Endothelial cell of hepatic sinusoid (primary cell): ENCODE measurements around the gene PIM2.
"Not testable (repeated sequence)": the region's sequence is repeated elsewhere in the genome, so short reads cannot be mapped to it uniquely, and the experiment has no call there.

ENCODE experiments used
- in situ Hi-C: cut with HindIII; loops from 2 replicates; pipeline ENCODE4 v1.10.0; 2017; ENCODE audit warnings: low sequenced_read_pairs

PIM2 gene

DNA sequence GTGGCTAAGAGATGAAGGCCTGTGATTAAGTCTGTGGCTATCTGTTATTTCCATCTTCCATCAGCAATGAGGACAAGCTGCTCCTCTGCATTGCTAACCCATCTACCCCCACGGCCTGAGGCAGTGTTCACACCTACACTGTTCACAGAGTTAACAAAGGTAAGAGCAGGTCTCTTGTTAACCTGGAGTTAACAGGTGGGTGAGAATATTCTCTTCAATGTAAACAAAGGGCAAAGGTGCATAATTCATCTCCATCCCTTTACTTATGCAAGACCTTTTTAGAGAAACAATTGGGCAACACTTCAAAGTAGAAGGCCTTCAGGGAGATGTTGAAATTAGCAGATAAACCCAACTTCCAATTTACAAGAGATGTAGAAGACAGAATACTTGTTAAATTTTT is 10.2 kb downstream of the PIM2 start:
- in situ Hi-C loops, result no loop called here

DNA sequence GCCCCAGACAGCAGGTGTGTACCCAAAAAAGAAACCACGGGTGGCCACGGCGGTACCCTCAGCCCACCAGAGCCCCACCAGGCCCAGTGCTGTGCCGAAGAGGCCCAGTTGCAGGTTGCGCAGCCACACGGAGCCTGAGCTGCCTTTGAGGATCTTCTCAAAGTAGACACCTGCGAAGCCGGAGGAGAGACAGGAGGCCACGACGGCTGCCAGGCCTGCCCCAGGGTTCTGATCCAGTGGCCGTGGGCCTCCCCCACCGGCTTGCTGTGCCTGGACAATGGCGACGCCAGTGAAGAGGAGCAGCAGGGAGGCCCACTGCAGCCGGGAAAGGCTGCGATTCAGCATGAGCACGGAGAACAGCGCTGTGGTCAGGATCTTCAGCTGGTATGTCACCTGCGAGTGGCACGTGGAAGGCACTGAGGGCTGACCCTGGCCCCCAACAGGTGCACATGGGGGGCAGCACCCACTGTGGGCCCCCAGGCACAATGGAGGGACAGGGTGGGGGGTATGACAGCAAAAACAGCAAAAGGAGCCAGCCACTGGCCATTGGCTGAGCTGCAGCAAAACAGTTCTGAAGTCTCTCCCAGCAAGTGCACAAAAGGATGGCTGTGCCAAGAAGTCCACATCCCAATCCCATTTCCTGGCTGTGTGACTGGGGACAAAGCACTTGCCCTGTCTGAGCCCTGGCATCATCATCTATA is 13.6 kb downstream of the PIM2 start:
- in situ Hi-C loops, result no loop called here

DNA sequence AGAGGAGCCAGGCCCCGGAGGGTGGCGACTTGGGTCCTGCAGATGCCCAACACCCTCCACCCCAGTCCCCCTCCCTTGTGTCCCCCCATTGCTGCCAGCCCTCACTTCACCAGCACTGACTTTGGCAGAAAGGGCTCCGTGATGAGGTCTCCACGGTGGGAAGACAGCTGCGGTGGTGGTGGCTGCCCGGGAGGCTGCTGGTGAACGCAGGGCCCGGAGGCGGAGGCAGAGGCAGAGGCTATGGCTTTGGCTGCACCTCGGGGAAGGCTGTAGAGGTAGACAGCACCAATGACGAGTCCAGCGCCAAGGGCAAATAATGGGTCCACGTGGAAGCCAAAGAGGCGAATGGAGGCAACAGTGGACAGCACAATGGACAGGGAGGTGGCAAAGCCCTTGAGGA is 14.2 kb downstream of the PIM2 start:
- in situ Hi-C loops, result no loop called here

DNA sequence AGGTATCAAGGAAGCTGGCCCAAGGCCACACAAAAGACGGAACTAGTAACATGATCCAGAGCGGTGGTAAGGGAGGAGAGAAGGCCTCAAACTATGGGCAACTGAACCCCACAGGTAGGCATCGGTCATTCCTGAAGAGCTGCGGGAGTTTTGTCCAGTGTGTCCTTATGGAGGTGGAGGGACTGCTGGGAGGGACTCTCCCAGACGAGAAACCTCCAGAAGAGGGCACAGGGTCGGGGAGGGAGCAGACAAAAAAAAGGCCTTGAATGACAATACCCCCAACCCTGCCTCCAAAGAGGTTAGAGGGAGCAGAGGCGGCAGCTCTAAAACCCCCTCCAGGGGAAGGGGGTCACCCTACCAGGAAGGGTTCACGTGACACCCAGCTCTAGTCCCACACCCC is 14.6 kb downstream of the PIM2 start:
- in situ Hi-C loops, result no loop called here

DNA sequence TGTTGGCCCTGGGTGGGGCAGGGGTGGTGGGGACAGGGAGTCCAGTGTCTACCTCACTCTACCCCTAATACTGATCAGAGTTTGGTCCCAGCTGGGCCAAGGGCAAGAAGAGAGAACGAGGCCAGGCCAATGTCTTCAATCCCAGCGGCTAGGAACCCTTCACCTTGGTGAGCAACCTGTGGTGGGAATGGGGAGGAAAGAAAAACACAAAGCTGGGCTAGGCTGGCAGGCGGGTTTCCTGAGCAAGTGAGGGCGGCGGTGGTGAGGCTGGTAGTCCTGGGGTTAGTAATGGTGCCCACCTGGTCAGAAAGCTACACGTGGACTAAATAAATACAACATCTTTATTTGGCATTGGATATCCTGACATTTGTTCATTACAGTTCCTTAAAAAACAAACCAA is 15.5 kb downstream of the PIM2 start:
- in situ Hi-C loops, result no loop called here

DNA sequence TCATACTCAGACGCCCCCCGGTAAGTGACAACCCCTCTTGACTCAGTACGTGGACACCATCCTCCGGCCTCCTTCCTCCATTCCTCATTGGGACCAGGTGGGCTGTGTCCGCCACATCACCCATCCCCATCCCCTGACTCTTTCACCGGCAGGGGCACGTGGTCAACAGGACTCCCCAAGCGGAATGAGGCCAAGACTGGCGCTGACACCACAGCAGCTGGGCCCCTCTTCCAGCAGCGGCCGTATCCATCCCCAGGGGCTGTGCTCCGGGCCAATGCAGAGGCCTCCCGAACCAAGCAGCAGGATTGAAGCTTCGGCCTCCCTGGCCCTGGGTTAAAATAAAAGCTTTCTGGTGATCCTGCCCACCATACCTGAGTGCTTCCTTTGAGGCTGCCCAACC is 16.0 kb downstream of the PIM2 start:
- in situ Hi-C loops, result no loop called here

DNA sequence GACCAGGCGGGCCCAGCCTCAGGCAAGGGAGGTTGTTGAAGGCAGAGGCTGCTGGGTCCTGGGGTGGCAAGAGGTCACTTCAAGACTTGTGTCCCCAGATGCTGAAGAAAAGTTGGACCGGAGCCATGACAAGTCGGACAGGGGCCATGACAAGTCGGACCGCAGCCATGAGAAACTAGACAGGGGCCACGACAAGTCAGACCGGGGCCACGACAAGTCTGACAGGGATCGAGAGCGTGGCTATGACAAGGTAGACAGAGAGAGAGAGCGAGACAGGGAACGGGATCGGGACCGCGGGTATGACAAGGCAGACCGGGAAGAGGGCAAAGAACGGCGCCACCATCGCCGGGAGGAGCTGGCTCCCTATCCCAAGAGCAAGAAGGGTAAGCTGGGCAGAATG is 16.7 kb downstream of the PIM2 start:
- in situ Hi-C loops, result no loop called here

DNA sequence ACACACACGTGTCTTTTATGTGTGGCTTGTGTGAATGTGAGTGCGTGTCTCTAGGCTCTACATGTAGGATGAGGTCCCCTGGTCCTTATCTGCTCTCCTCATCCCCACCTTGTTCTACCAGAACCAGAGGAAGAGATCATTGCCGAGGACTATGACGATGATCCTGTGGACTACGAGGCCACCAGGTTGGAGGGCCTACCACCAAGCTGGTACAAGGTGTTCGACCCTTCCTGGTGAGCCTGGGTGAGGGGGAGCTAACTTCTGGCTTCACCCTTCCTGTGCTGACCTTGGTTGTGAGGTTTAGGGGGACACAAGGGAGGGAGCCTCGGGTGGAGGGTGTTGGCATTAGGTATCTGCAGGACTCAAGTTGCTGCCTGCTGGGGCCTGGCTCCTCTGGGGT is 17.8 kb downstream of the PIM2 start:
- in situ Hi-C loops, result no loop called here

DNA sequence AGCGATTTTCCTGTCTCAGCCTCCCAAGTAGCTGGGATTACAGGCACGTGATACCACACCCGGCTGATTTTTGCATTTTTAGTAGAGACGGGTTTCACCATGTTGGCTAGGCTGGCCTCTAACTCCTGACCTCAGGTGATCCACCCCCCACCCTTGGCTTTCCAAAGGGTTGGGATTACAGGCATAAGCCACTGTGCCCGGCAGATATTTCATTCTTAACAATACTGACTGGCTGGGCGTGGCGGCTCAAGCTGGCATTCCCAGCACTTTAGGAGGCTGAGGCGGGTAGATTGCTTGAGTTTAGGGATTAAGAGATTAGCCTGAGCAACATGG is 19.8 kb downstream of the PIM2 start:
- in situ Hi-C loops, result no loop called here

DNA sequence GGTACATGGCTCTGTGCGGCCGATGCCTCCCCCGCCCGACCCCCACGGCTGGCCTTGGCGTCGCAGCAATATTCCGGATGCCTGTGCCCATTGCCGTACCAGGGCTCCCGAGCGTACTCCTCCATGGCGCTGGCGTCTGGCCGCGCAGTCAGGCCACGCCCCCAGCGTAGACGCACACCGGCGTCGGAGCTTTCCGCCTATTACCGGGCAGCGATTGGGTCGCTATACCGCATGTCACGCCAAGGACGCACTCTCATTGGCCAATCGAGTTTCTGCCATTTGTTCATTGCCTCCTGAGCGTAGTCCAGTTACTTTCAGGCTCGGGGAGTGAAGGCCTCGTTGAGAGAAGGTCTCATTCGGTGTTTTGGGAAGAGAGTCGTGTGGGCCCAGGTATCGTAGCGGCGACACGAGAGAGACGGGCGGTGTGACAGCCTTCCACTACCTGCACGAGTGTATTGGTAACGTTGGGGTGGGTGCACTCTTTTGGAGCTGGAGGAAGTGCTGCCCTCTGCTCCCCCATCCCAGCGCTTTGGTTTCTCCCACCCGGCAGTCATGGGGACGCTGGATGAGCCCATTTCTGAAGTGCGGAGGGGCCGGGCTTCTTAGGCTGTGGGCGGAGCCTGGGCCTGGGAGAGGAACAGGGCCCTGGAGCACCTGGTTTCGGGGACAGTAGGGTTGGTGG is 21.1 kb downstream of the PIM2 start, which contains the start of the genes PQBP1 and TIMM17B:
PQBP1 (plus strand) TSS at position 306 of the 682 bp plus-strand sequence. CDS start 580 bp downstream, outside the sequence.
TIMM17B (minus strand) TSS at position 144 of the 682 bp plus-strand sequence; CDS start at position 125, 19 bp downstream.
- in situ Hi-C loops, result no loop called here

DNA sequence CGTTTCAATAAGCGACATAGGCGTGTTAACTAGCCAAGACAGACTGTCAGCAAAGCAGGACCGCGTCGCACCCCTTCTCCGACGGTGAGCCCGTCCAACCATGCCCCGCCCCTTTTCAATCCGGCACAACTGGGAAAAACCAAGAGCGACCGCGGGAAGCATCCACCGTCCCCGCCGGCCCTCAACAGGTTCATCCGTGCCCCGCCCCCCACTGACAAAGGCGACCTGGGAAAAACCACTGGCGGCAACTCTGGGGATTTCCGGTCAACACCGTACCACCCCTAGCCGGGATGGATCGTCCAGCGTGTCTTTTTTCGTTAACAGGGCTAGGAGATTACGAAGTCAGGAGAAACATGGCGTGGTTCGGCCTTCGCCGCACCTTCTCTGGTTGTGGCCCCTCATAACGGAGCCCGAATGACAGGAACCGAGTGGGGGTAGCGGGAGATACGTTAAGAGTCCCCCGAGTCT is 21.6 kb downstream of the PIM2 start:
- in situ Hi-C loops, result no loop called here

DNA sequence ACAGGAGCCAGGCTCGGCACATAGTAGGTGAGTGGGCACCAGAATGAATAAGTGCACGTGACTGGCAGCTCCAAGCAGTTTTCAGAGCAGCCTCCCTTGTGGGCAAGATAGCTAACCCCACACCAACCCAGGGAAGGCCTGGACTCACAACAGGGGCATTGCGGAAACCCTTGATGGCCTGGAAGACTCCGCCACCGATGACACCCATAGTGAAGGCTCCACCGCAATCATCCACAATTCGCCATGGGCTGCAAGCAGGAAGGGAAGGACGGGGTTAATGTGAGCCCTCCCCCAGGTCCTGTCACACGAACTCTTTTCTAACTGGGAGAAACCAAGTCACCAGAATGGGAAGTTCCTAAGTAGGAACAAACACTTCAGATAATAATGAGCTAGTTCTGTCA is 22.2 kb downstream of the PIM2 start:
- in situ Hi-C loops, result no loop called here

DNA sequence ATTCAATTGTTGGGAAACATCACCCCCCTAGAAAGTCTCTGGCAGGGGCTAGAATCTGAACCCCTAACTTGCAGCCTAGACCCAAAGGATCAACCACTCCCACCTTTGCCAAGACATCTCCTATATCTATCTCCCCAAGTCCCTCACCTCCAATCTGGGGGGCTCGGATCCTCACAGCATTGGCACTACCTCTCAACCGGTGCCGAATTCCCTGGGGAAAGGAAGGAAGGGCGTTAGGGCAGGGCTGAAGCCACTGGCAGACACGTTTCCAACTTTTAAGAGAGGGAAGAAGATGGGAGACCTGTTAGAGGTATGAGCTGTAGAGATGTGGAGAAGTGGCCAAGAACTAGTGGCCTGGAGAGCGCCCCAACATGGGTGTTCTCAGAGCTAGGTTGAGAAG is 23.9 kb downstream of the PIM2 start:
- in situ Hi-C loops, result no loop called here

DNA sequence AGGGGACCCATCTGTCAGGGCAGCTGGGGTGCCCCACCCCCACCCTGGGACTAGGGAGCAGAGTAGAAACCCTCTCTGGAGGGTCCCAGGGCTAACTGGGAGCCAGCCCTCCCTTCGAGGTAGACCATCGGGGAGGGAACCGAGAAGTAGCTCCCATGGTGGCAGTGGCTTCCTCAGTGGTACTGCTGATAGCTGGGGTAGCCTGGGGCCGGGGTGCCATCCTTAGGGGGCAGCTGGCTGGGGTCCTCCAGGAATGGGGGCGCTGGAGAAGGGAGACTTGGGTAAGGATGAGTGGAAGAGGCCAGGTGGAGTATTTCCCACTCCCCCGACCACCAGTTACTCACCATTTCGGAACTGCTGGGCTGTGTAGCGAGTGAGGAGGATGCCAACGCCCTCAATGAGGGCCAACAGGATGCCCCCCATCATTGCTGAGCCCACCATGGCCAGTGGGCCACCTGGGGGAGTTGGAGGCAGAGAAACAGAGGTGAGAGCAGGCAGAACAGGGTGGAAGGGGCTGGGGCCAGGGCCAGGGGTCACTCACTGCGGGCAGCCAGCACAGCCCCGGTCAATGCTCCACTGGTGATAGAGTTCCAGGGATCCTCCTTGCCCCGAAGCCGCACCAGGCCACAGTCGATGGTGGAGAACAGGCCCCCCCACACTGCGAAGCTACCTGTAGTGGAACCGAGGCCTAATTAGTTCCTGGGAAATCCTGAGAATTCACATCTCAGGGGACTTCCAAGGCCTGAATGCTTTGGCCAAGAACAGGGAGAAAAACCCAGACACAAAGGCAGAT is 25.1 kb downstream of the PIM2 start:
- in situ Hi-C loops, result no loop called here

DNA sequence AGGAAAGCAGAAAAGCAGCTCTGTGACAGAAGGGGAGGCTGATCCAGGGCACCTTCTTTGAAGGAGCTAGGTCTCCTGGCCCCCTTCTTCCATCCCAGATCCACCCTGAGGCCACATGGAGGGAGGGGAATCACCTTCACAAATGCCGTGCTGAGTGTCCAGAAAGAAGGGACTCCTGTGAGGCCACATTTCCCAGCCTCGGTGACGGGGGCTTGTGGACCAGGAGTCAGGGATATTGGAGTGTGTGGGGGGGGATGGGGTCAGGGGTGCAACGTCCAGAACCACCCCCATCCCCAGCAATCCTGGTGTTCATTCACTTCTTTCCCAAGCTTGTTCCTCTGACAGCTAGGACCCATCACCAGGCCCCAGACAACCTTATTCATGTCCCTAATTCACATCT is 25.9 kb downstream of the PIM2 start:
- in situ Hi-C loops, result no loop called here

DNA sequence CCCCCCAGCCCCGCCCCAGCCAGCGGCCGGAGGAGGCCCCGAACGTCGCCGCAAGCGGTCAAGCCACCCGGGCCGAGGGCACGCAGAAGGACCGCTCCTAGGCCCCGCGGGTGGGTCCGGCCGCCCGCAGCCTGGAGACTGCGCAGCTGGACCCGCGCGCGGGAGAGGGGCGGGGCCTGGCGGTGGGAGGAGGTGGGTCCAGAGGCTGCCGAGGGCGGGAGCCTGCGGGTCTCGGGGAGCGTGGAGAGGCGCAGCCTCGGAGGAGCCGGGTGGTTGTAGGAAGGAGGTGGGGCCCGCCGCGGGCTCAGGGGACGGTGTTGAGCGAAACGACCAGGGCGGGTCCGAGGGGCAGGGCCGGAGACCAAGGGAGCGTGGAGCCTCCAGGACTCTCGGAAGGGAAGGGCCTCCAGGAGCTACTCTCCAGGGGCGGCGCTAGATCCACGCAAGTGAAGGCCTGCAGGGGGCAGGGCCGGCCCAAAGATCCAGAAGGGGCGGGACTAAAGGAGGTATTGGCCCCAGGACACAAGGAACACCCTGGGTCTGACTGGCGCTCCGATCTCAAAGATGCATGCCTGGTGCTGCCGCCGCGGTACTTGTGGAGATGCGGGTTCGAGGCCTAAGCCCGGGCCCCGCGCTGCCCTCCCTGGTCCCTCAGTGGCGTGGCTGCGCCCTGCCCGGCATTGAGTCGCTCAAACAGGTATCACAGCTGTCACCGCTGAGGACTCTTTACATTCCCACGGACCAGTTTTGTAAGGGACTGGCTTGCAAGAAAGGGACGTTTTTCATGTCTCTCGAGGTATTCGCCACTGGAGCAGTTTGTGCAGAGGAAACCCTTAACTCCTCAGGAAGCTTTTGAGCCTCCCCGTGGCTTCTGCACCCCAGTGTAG is 27.2 kb downstream of the PIM2 start:
- in situ Hi-C loops, result no loop called here

DNA sequence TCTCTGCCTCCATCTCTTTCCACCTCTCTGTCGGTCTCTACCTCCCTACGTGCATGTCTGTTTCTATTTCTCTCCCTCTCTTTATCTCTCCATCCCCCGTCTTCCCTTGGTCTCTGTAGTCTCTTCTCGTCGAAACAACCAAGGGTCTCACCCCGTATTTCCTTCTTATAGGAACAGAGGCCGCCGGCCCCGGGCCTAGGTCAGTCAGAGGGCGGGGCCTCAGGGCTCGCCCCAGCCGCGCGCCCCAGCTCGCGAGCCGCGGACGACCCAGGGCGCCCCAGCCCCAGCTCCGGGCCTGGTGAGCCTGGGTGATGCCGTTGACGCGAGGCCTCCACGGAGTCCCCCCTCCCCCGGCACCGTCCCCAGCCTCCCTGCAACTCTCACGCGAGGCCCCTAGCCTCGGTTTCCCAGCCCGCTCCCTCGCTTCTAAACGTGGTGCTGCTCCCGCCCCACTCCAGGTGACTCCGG is 27.9 kb downstream of the PIM2 start:
- in situ Hi-C loops, result no loop called here

DNA sequence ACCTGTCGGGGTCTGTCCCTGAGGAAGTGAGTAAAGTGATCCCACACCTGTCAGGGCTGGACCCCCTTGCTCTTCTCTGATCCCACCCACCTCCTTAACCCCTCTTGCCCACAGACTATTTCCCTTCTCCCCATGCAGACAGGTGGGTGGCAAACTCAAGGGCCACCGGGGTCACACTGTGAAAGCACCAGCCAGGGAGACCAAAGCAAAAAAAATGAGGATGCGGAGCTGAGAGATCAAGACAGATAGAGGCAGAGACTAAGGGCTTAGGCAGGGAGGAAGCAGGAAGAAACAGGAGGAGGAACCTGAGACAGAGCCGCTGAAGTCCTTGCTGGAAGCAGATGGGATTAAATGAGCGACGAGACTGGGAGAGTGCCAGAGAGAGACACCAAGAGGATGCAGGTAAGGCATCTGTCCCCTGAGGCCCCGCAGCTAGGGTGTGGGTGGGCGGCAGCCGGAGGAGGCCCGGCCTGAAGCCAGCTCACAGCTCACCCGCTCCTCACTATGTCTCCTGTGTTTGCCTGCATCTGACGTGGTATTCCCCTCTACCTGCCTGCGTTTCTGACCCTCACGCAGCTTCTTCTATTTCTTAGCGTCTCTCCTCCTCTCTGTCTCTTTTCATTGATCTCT is 28.4 kb downstream of the PIM2 start:
- in situ Hi-C loops, result no loop called here

DNA sequence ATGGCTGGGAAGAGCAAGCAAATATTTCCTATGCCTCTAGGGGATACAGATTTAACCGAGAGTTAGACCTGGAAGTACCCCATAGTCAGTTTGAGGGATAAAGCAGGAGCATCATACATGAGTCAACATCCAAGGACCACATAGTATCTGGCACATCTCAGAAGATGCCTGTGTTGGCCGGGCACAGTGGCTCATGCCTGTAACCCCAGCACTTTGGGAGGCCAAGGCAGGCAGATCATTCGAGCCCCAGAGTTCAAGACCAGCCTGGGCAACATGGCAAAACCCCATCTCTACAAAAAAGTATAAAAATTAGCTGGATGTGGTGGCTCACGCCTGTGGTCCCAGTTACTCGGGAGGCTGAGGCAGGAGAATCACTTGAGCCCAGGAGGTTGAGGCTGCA is 32.2 kb downstream of the PIM2 start:
- in situ Hi-C loops, result not testable (repeated sequence)

DNA sequence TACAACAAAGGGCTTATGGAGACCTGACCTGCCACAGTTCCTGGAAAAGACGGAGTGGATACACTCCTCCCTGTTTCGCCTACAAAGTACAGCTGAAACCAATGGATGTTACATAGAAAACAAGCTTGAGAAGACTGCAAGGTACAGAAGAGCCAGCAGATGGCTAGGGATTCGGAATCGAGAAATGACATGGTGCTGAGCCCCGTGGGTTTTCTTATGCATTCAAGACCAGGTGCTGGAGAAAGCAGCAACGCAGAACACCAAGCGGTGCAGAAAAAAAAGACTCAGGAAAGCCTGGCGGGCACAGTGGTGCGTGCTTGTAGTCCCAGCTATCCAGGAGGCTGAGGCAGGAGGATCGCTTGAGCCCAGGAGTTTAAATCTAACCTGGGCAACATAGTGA is 35.1 kb downstream of the PIM2 start:
- in situ Hi-C loops, result no loop called here
